Sigmoid colon (tissue), 4 donors: ENCODE data around the gene MBOAT7.

Source experiments
- CTCF ChIP-seq, 4 experiments: fragments of 450-650 bp in 3 of 4; fragments of 200-600 bp in 1 of 4; IDR thresholded peaks; one replicate each; pipeline ENCODE4 v1.5.1; 2016 to 2019; ENCODE audit warnings: antibody characterized with exemption in 4 of 4, mild to moderate bottlenecking in 3 of 4, moderate library complexity in 2 of 4
- POLR2AphosphoS5 ChIP-seq, 4 donors: sonication (generic); formaldehyde crosslinking; IDR thresholded peaks; one replicate each; pipeline ENCODE4 v1.6.1; 2017; ENCODE audit warnings: antibody characterized with exemption in 4 of 4

GRCh38 chr19:54133957-54134590 is 55.3 kb downstream of the MBOAT7 start:
- TF ChIP-seq CTCF (IDR thresholded peaks at IDR 0.05) (no peak), POLR2AphosphoS5 (IDR thresholded peaks at IDR 0.05) (no peak)
